HepG2 (cell line): ENCODE measurements around the gene SAMD9L. TPM values are rescaled to one million over a fixed set of nuclear protein-coding genes. Genes with fewer than 3 reads are reported as not detected.

ENCODE experiments used
- ATAC-seq: fragments of 200-7000 bp; cut with Tn5 transposase; 3 replicates; pipeline ENCODE4 v1.9.1; 2020; ENCODE audit warnings: mild to moderate bottlenecking, moderate library complexity
- BruUV-seq: library from RNA; stranded (reverse); fragments of 400-500 nt; replicated peaks from 2 replicates; lab custom pipeline; 2021; lab: Mats Ljungman, UMichigan
- CTCF ChIA-PET: fragments of 300-600 bp; formaldehyde crosslinking; extraction: SDS; loops from one replicate; lab custom pipeline; 2021; ENCODE audit warnings: low total read pairs, inconsistent platforms, low intra/inter-chr PET ratio; lab: Yijun Ruan, JAX
- POLR2A ChIA-PET: fragments of 350-600 bp; sonication (Branson Sonifier 250); formaldehyde crosslinking; loops from one replicate; lab custom pipeline; 2020; ENCODE audit warnings: antibody characterized with exemption, inconsistent platforms; lab: Yijun Ruan, JAX
- DNase-seq: peaks from one replicate; pipeline ENCODE4 v3.0.0-alpha.2; 2015; ENCODE audit warnings: low spot score
- FAIRE-seq: peaks from 3 replicates; lab custom pipeline; 2011; peaks lifted over from hg19 to GRCh38; lab: Jason Lieb, UNC
- H2AFZ ChIP-seq: one replicate; pipeline ENCODE4 v1.6.1; 2011; ENCODE audit warnings: low read length, inconsistent platforms
- H3K27ac ChIP-seq: fragments of 300-600 bp; 3 replicates; pipeline ENCODE4 v1.8.0; 2011; ENCODE audit warnings: mixed run types, mild to moderate bottlenecking, mixed read lengths, low read length, inconsistent platforms; ENCODE audit not compliant: insufficient read depth; ENCODE audit errors: extremely low read length
- H3K27me3 ChIP-seq, 2 experiments: fragments of 200-600 bp in 1 of 2; 2 replicates in 1 of 2; 3 replicates in 1 of 2; pipeline versions ENCODE4 v1.6.0 to v1.8.0; 2011; ENCODE audit warnings: low read length in 2 of 2, mild to moderate bottlenecking in 2 of 2, moderate library complexity in 2 of 2, inconsistent platforms in 1 of 2; ENCODE audit not compliant: insufficient read depth in 2 of 2, control insufficient read depth in 1 of 2
- H3K36me3 ChIP-seq, 2 experiments: fragments of 200-600 bp in 1 of 2; replicated peaks in 1 of 2; 2 replicates in 1 of 2; 3 replicates in 1 of 2; pipeline versions ENCODE4 v1.5.1 to v1.8.0; 2011; ENCODE audit warnings: low read length in 2 of 2, inconsistent platforms in 1 of 2; ENCODE audit not compliant: insufficient read depth in 2 of 2, control insufficient read depth in 1 of 2
- H3K4me1 ChIP-seq: 2 replicates; pipeline ENCODE4 v1.5.1; 2012; ENCODE audit warnings: low read length, inconsistent platforms; ENCODE audit not compliant: insufficient read depth
- H3K4me2 ChIP-seq: 2 replicates; pipeline ENCODE4 v1.6.0; 2011; ENCODE audit warnings: low read depth, low read length, inconsistent platforms
- H3K4me3 ChIP-seq, 3 experiments: fragments of 200-600 bp in 1 of 3; sonication (generic), shearing (Covaris generic) in 1 of 3; replicated peaks in 1 of 3; 2 replicates each; pipeline ENCODE4 v1.5.1; 2011 to 2016; ENCODE audit warnings: low read length in 3 of 3, inconsistent platforms in 2 of 3, low read depth in 2 of 3, mild to moderate bottlenecking in 2 of 3, control low read depth in 1 of 3, mixed read lengths in 1 of 3; ENCODE audit not compliant: insufficient read depth in 1 of 3
- H3K79me2 ChIP-seq: one replicate; pipeline ENCODE4 v1.6.1; 2011; ENCODE audit warnings: low read length, inconsistent platforms; ENCODE audit not compliant: insufficient read depth
- H3K9ac ChIP-seq: 2 replicates; pipeline ENCODE4 v1.6.0; 2011; ENCODE audit warnings: mild to moderate bottlenecking, low read depth, low read length, inconsistent platforms; ENCODE audit not compliant: insufficient read depth
- H3K9me3 ChIP-seq: 2 replicates; pipeline ENCODE4 v1.5.1; 2012; ENCODE audit warnings: mild to moderate bottlenecking, low read length
- H4K20me1 ChIP-seq: 2 replicates; pipeline ENCODE4 v1.6.0; 2011; ENCODE audit warnings: inconsistent platforms, mild to moderate bottlenecking, low read length, moderate library complexity; ENCODE audit not compliant: insufficient read depth
- GATAD1 ChIP-seq: IDR thresholded peaks from 2 replicates; pipeline ENCODE4 v1.6.1; 2016; ENCODE audit warnings: missing genetic modification reagents, missing compliant biosample characterization
- MAFK ChIP-seq, 2 experiments: IDR thresholded peaks in 1 of 2; conservative IDR thresholded peaks in 1 of 2; 2 replicates each; pipeline ENCODE4 v1.6.1; 2011; ENCODE audit warnings: improper control_type of control experiment in 2 of 2, low read length in 2 of 2
- PAF1 ChIP-seq: IDR thresholded peaks from 2 replicates; pipeline ENCODE4 v1.6.1; 2016; ENCODE audit warnings: missing genetic modification reagents, missing compliant biosample characterization
- SALL1 ChIP-seq: sonication (generic); formaldehyde crosslinking; IDR thresholded peaks from 2 replicates; pipeline ENCODE4 v1.8.0; 2022; ENCODE audit warnings: mild to moderate bottlenecking, missing genetic modification reagents
- ZHX1 ChIP-seq: sonication (generic); formaldehyde crosslinking; IDR thresholded peaks from 2 replicates; pipeline ENCODE4 v1.8.1; 2022; ENCODE audit warnings: low read depth, mild to moderate bottlenecking, missing genetic modification reagents
- WGBS: methylation state at CpG from one replicate; pipeline ENCODE4 v1.1.6; 2017; ENCODE audit warnings: low lambda C conversion rate; 5-methylcytosine and 5-hydroxymethylcytosine counted together
- in situ Hi-C: cut with HindIII; loops from 2 replicates; pipeline ENCODE4 v1.10.0; 2017; ENCODE audit warnings: low pct_unique_long_range_greater_than_20kb; ENCODE audit not compliant: extremely low pct_ligation_motif_present
- intact Hi-C: fragments of 100-400 bp; cut with micrococcal nuclease; formaldehyde crosslinking; loops from one replicate; pipeline ENCODE4 v1.10.0; 2022; ENCODE audit not compliant: unreplicated experiment
- polyA plus RNA-seq, 8 experiments: library from polyadenylated mRNA; depleted of rRNA in 3 of 8; stranded (reverse) in 7 of 8; unstranded in 1 of 8; fragments of >200 nt; fragmentation: Illumina TruSeq in 4 of 8; extraction: Trizol in 4 of 8; gene quantifications; 2 replicates each; pipeline versions ENCODE4 v1.2.1 to v1.2.3, GENCODE V29; 2011 to 2016; ENCODE audit warnings: low read depth in 4 of 8, missing spikeins in 1 of 8, mixed read lengths in 1 of 8; ENCODE audit not compliant: insufficient read depth in 1 of 8
- total RNA-seq, 5 experiments: library from RNA; depleted of rRNA; stranded (reverse); fragments of >200 nt; fragmentation: Illumina TruSeq; extraction: Trizol; gene quantifications; 2 replicates each; pipeline ENCODE4 v1.2.3, GENCODE V29; 2016; ENCODE audit warnings: low read depth in 1 of 5

SAMD9L gene
- total and polyA plus RNA-seq, 2 of the 13 experiments (the other 11 are each of a cell fraction or from before 2014, with no cell fraction given): not detected

DNA sequence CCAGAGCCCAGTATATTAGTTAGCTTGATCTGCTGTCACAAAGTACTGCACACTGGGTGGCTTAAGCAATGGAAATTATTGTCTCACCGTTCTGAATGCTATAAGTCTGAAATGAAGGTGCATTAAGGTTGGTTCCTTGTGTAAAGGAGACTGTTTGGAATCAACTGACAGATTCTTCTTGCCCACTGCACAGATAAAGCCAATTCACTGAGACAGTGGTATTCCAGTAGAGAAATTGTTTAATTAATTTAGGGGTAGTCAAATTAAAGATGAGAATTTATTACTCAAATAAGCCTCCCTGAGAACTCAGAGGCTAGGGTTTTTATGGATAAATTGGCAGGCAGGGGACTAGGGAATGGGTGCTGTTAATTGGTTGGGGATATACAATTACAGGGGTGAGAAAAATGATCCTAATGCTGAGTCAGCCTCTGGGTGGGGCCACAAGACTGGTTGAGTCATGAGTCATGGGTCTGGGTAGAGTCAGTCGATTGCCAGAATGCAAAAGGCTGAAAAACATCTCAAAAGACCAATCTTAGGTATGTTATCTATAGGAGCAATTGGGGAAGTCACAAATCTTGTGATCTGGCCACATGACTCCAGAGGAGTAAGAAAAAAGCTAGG, 23.5 kb upstream of the SAMD9L start:
- no peak for FAIRE-seq
- Histone ChIP-seq H4K20me1 (no peaks in the 10 kb centered on the region), H3K4me1 (no peaks in the 10 kb centered on the region), H3K4me2 (no peak overlapping the region), H3K36me3 (no peaks in the 10 kb centered on the region), H3K9me3 (peaks cover 22% of the 10 kb centered on the region), H3K27ac (no peak overlapping the region), H3K79me2 (no peaks in the 10 kb centered on the region), H3K27me3 (no peaks in the 10 kb centered on the region), H3K9ac (no peak overlapping the region), H2AFZ (no peak overlapping the region), H3K4me3 (no peak overlapping the region)
- CTCF ChIA-PET: no interaction called here
- no TSS peak for BruUV-seq
- intact Hi-C loops: no loop called here
- in situ Hi-C loops: no loop called here
- POLR2A ChIA-PET: no interaction called here
- ATAC-seq: no peak
- 0% methylated on average over 2 of the region's 2 CpGs for WGBS
- DNase-seq: no peak
- TF ChIP-seq MAFK (conservative IDR thresholded peaks at IDR 0.05 in 1 of 2, IDR thresholded peaks at IDR 0.05 in 1 of 2; ENCODE audit: low read length in 2 of 2) (peak in 1 of 2 experiments; percentile 44; a peak in 1 of 4 replicates), ZHX1 (CRISPR knock-in tag) (no peak)

- no peak for FAIRE-seq
Measured at GRCh38 chr7:93165447-93165846, 17.3 kb upstream of the SAMD9L start.

More at GRCh38 chr7:93165447-93165846, 17.3 kb upstream of the SAMD9L start:
- WGBS: 48% methylated on average over 1 of the region's 1 CpG
- no peaks in the 10 kb centered on the region for H3K4me1 ChIP-seq
- no TSS peak for BruUV-seq
- no peak overlapping the region for H3K4me3 ChIP-seq
- no peak overlapping the region for H3K9ac ChIP-seq
- no peaks in the 10 kb centered on the region for H3K27me3 ChIP-seq
- ChIA-PET POLR2A (no interaction called here), CTCF (no interaction called here)
- no peaks in the 10 kb centered on the region for H4K20me1 ChIP-seq
- no peaks in the 10 kb centered on the region for H3K36me3 ChIP-seq
- in situ Hi-C loops: no loop called here
- intact Hi-C loops: no loop called here
- no peak overlapping the region for H3K4me2 ChIP-seq
- ATAC-seq (no peak), DNase-seq (no peak)
- H3K79me2 ChIP-seq: no peaks in the 10 kb centered on the region
- H3K9me3 ChIP-seq: peaks cover under 1% of the 10 kb centered on the region; the same call in 1 of the 2 replicates
- no peak overlapping the region for H3K27ac ChIP-seq
- H2AFZ ChIP-seq: no peak overlapping the region
- no peak for TF ChIP-seq GATAD1 (CRISPR knock-in tag)
- no peak for TF ChIP-seq SALL1 (CRISPR knock-in tag)
- no peak for TF ChIP-seq PAF1 (CRISPR knock-in tag)
